Endothelial cell of umbilical vein (primary cell): Measurements from ENCODE around the gene CMTM7. TPM values are rescaled to one million over a fixed set of nuclear protein-coding genes. Genes with fewer than 3 reads are reported as not detected.

Source experiments
- BruUV-seq: library from RNA; stranded (reverse); fragments of 400-500 nt; replicated peaks from 2 replicates; lab custom pipeline; 2021; lab: Mats Ljungman, UMichigan
- CTCF ChIA-PET: fragments of 300-600, 350-600 bp; sonication (Branson Sonifier 250); formaldehyde crosslinking; loops from one replicate; lab custom pipeline; 2021; ENCODE audit warnings: antibody characterized with exemption, inconsistent platforms; lab: Charles Lee
- POLR2A ChIA-PET: fragments of 300-600, 350-600 bp; sonication (Branson Sonifier 250); formaldehyde crosslinking; loops from one replicate; lab custom pipeline; 2021; ENCODE audit warnings: antibody characterized with exemption, inconsistent platforms; lab: Charles Lee
- DNase-seq: peaks from one replicate; pipeline ENCODE4 v3.0.0-alpha.2; 2011; ENCODE audit warnings: low read depth, low spot score
- FAIRE-seq: peaks from 2 replicates; lab custom pipeline; 2011; peaks lifted over from hg19 to GRCh38; lab: Jason Lieb, UNC
- H2AFZ ChIP-seq: 2 replicates; pipeline ENCODE4 v1.6.0; 2012; ENCODE audit warnings: low read depth, low read length, control low read depth, inconsistent platforms
- H3K27ac ChIP-seq: 2 replicates; pipeline ENCODE4 v1.5.1; 2011; ENCODE audit warnings: low read depth, mild to moderate bottlenecking, control low read depth, low read length, moderate library complexity; ENCODE audit not compliant: insufficient read depth
- H3K27me3 ChIP-seq, 2 experiments: 2 replicates each; pipeline versions ENCODE4 v1.6.0 to v1.6.1; 2011; ENCODE audit warnings: low read length in 2 of 2, mixed read lengths in 1 of 2; ENCODE audit not compliant: control insufficient read depth in 2 of 2, insufficient read depth in 2 of 2
- H3K36me3 ChIP-seq, 2 experiments: 2 replicates in 1 of 2; 3 replicates in 1 of 2; pipeline ENCODE4 v1.5.1; 2011; ENCODE audit warnings: low read length in 2 of 2, mild to moderate bottlenecking in 1 of 2, moderate library complexity in 1 of 2; ENCODE audit not compliant: control insufficient read depth in 2 of 2, insufficient read depth in 2 of 2; ENCODE audit errors: extremely low read depth in 1 of 2
- H3K4me1 ChIP-seq: 3 replicates; pipeline ENCODE4 v1.5.1; 2011; ENCODE audit warnings: mild to moderate bottlenecking, low read length; ENCODE audit not compliant: control insufficient read depth, insufficient read depth; ENCODE audit errors: extremely low read depth
- H3K4me2 ChIP-seq: 2 replicates; pipeline ENCODE4 v1.6.1; 2011; ENCODE audit warnings: low read length, control low read depth, mixed read lengths; ENCODE audit not compliant: insufficient read depth
- H3K4me3 ChIP-seq, 3 experiments: fragments of 200-600 bp in 1 of 3; sonication (generic), shearing (Covaris generic) in 1 of 3; replicated peaks in 1 of 3; 2 replicates each; pipeline ENCODE4 v1.5.1; 2011 to 2016; ENCODE audit warnings: control low read depth in 3 of 3, low read length in 3 of 3, mild to moderate bottlenecking in 2 of 3, inconsistent platforms in 1 of 3, low read depth in 1 of 3, moderate library complexity in 1 of 3; ENCODE audit not compliant: insufficient read depth in 1 of 3
- H3K79me2 ChIP-seq: 2 replicates; pipeline ENCODE4 v1.6.0; 2012; ENCODE audit warnings: low read length, inconsistent platforms; ENCODE audit not compliant: control insufficient read depth, insufficient read depth
- H3K9ac ChIP-seq: replicated peaks from 2 replicates; pipeline ENCODE3; 2011; ENCODE audit warnings: low read length, control low read depth; ENCODE audit not compliant: insufficient read depth; ENCODE audit errors: extremely low read depth
- H3K9me1 ChIP-seq: replicated peaks from 3 replicates; pipeline ENCODE4 v1.6.0; 2011; ENCODE audit warnings: mild to moderate bottlenecking, low read length; ENCODE audit not compliant: control insufficient read depth, insufficient read depth; ENCODE audit errors: extremely low read depth
- H3K9me3 ChIP-seq: replicated peaks from 2 replicates; pipeline ENCODE4 v1.5.1; 2012; ENCODE audit warnings: low read length, inconsistent platforms; ENCODE audit not compliant: control insufficient read depth, insufficient read depth
- H4K20me1 ChIP-seq: replicated peaks from 2 replicates; pipeline ENCODE3; 2011; ENCODE audit warnings: mild to moderate bottlenecking, low read length; ENCODE audit not compliant: control insufficient read depth, insufficient read depth; ENCODE audit errors: extremely low read depth
- EZH2 ChIP-seq: IDR thresholded peaks from 2 replicates; pipeline ENCODE4 v1.6.1; 2012; ENCODE audit warnings: borderline replicate concordance, low read depth, mild to moderate bottlenecking, moderate library complexity, low read length, inconsistent platforms; ENCODE audit not compliant: severe bottlenecking
- FOS ChIP-seq: IDR thresholded peaks from 2 replicates; pipeline ENCODE4 v1.6.1; 2011; ENCODE audit warnings: mild to moderate bottlenecking, low read length, moderate library complexity, borderline replicate concordance; ENCODE audit not compliant: insufficient read depth
- GATA2 ChIP-seq: IDR thresholded peaks from 2 replicates; pipeline ENCODE4 v1.7.0; 2011; ENCODE audit warnings: low read depth, mild to moderate bottlenecking, moderate library complexity, mixed read lengths, low read length; ENCODE audit not compliant: insufficient read length, insufficient read depth
- JUN ChIP-seq: IDR thresholded peaks from 2 replicates; pipeline ENCODE4 v1.6.1; 2011; ENCODE audit warnings: borderline replicate concordance, low read depth; ENCODE audit not compliant: insufficient read length, insufficient read depth
- MYC ChIP-seq: IDR thresholded peaks from one replicate; pipeline ENCODE4 v1.6.1; 2011; ENCODE audit warnings: mild to moderate bottlenecking, low read depth, low read length
- POLR2AphosphoS5 ChIP-seq: IDR thresholded peaks from 2 replicates; pipeline ENCODE4 v1.6.1; 2012; ENCODE audit warnings: low read depth, mild to moderate bottlenecking, control low read depth, low read length, moderate library complexity; ENCODE audit not compliant: insufficient read depth
- dilution Hi-C: fragments of 300-500 bp; cut with MboI; formaldehyde crosslinking; loops from one replicate; pipeline ENCODE4 v1.15.0; 2019; ENCODE audit warnings: low sequenced_read_pairs; ENCODE audit not compliant: extremely low pct_ligation_motif_present
- intact Hi-C: fragments of 100-400 bp; cut with micrococcal nuclease; formaldehyde crosslinking; loops from one replicate; pipeline ENCODE4 v1.10.0; 2022
- polyA plus RNA-seq, 4 experiments: library from polyadenylated mRNA; depleted of rRNA in 3 of 4; stranded (reverse) in 3 of 4; unstranded in 1 of 4; fragments of >200 nt; gene quantifications; 2 replicates each; pipeline versions ENCODE4 v1.2.1 to v1.2.3, GENCODE V29; 2011 to 2012; ENCODE audit warnings: missing spikeins in 1 of 4
- total RNA-seq: library from RNA; stranded (reverse); gene quantifications from 2 replicates; pipeline ENCODE4 v1.2.3, GENCODE V29; 2021

Gene CMTM7
- total and polyA plus RNA-seq, 2 donors (not counting 3 experiments of a cell fraction or from before 2014, with no cell fraction given) = 44.7 to 88.5 TPM

GRCh38 chr3:32428092-32429068 lies 36.7 kb downstream of the CMTM7 start:
- peaks cover 1% of the 10 kb centered on the region for H3K4me1 ChIP-seq
- DNase-seq (no peak), FAIRE-seq (no peak)
- ChIA-PET POLR2A (no interaction called here), CTCF (interaction anchor here (1.2 kb wide), 1 partner anchor 10 kb away, joined by 3 read pairs; no protein-coding TSS in a partner anchor)
- H3K27ac ChIP-seq = no peak overlapping the region
- H3K27me3 ChIP-seq = no peaks in the 10 kb centered on the region
- H2AFZ ChIP-seq = no peak overlapping the region
- BruUV-seq = no TSS peak
- H3K4me2 ChIP-seq = no peak overlapping the region
- intact Hi-C loops (no loop called here), dilution Hi-C loops (no loop called here)
- no peak for TF ChIP-seq POLR2AphosphoS5
- no peaks in the 10 kb centered on the region for H3K9me3 ChIP-seq
- peaks cover 56% of the 10 kb centered on the region for H3K79me2 ChIP-seq
- no peaks in the 10 kb centered on the region for H3K9me1 ChIP-seq
- H3K4me3 ChIP-seq = no peak overlapping the region
- H3K36me3 ChIP-seq = no peaks in the 10 kb centered on the region
- H4K20me1 ChIP-seq = no peaks in the 10 kb centered on the region
- H3K9ac ChIP-seq = no peak overlapping the region

DNA sequence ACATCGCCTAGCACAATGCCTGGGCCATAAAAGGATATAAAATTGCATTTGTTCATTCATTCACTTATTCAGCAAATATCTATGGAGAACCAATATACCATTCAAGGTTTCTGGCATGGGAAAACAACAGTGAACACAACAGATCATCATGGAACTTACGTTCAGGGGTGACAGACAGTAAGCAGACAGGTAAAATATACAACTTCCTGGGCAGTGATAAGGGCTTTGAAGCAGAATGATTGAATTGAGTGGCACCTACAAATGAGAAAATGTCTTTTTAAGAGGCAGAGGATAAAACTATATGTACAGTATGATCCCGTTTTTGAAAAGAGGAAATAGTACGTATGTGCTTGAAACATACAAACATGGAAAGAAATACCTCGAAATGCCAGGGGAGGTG lies 39.2 kb downstream of the CMTM7 start:
- H3K9me1 ChIP-seq = no peaks in the 10 kb centered on the region
- H3K9ac ChIP-seq = no peak overlapping the region
- no peak overlapping the region for H3K4me3 ChIP-seq
- POLR2A ChIA-PET = no interaction called here
- dilution Hi-C loops (no loop called here), intact Hi-C loops (no loop called here)
- CTCF ChIA-PET = no interaction called here
- TF ChIP-seq EZH2 = no peak
- TF ChIP-seq GATA2 = no peak
- TF ChIP-seq JUN = no peak
- TF ChIP-seq MYC = no peak
- no peak for TF ChIP-seq POLR2AphosphoS5
- no peak for TF ChIP-seq FOS
- H3K4me2 ChIP-seq = no peak overlapping the region
- DNase-seq = no peak
- H3K36me3 ChIP-seq = no peaks in the 10 kb centered on the region
- H3K4me1 ChIP-seq = no peaks in the 10 kb centered on the region
- no peaks in the 10 kb centered on the region for H3K27me3 ChIP-seq
- FAIRE-seq = no peak
- no TSS peak for BruUV-seq
- peaks cover 40% of the 10 kb centered on the region for H3K79me2 ChIP-seq
- no peak overlapping the region for H2AFZ ChIP-seq
- H3K27ac ChIP-seq = no peak overlapping the region
- no peaks in the 10 kb centered on the region for H4K20me1 ChIP-seq
- no peaks in the 10 kb centered on the region for H3K9me3 ChIP-seq
